IPS-11a (cell line): Measurements from ENCODE around the gene GAGE12H.
"Not testable (repeated sequence)": the region's sequence is repeated elsewhere in the genome, so short reads cannot be mapped to it uniquely, and the experiment has no call there.

Source experiments
- H3K4me3 ChIP-seq: one replicate; pipeline ENCODE4 v1.5.1; 2013; ENCODE audit warnings: low read depth, low read length, control low read depth

The GAGE12H gene

GRCh38 chrX:49579649-49580048 is at the start of gene GAGE12H:
TSS of gene GAGE12H (plus strand) at chrX:49579949. CDS start at chrX:49581104, 1,155 bp downstream.
- H3K4me3 ChIP-seq: not testable (repeated sequence)

- not testable (repeated sequence) for H3K4me3 ChIP-seq
Observed at GRCh38 chrX:49531877-49532276, 47.9 kb upstream of the GAGE12H start, which contains the start of gene GAGE12C. TSS of gene GAGE12C (plus strand) at chrX:49532177. CDS start at chrX:49533332, 1,155 bp downstream.

GRCh38 chrX:49541433-49541832 is 38.3 kb upstream of the GAGE12H start, which contains the start of gene GAGE12D:
TSS of gene GAGE12D (plus strand) at chrX:49541733. CDS start at chrX:49542888, 1,155 bp downstream.
- not testable (repeated sequence) for H3K4me3 ChIP-seq

- not testable (repeated sequence) for H3K4me3 ChIP-seq
Observed at GRCh38 chrX:49550989-49551388, 28.8 kb upstream of the GAGE12H start, which contains the start of gene GAGE12E. TSS of gene GAGE12E (plus strand) at chrX:49551289. CDS start at chrX:49552444, 1,155 bp downstream.

GRCh38 chrX:49560542-49560941 is 19.2 kb upstream of the GAGE12H start, which contains the start of gene GAGE12F:
TSS of gene GAGE12F (plus strand) at chrX:49560842. CDS start at chrX:49561997, 1,155 bp downstream.
- H3K4me3 ChIP-seq: not testable (repeated sequence)

GRCh38 chrX:49568728-49569127 is 11.0 kb upstream of the GAGE12H start:
- H3K4me3 ChIP-seq: not testable (repeated sequence)

- H3K4me3 ChIP-seq: not testable (repeated sequence)
Observed at GRCh38 chrX:49569152-49569551, 10.6 kb upstream of the GAGE12H start.

- H3K4me3 ChIP-seq: not testable (repeated sequence)
Observed at GRCh38 chrX:49570100-49570499, 9.6 kb upstream of the GAGE12H start, which contains the start of gene GAGE12G. TSS of gene GAGE12G (plus strand) at chrX:49570400. CDS start at chrX:49571555, 1,155 bp downstream.

GRCh38 chrX:49589196-49589595 is 9.4 kb downstream of the GAGE12H start, which contains the start of gene GAGE2A:
TSS of gene GAGE2A (plus strand) at chrX:49589496. CDS start at chrX:49590651, 1,155 bp downstream.
- H3K4me3 ChIP-seq: not testable (repeated sequence)

GRCh38 chrX:49589769-49590478 is 10.2 kb downstream of the GAGE12H start:
- H3K4me3 ChIP-seq: not testable (repeated sequence)

GRCh38 chrX:49590488-49590887 is 10.7 kb downstream of the GAGE12H start:
- H3K4me3 ChIP-seq: not testable (repeated sequence)

- not testable (repeated sequence) for H3K4me3 ChIP-seq
Observed at GRCh38 chrX:49598720-49599119, 19.0 kb downstream of the GAGE12H start, which contains the start of gene GAGE1. TSS of gene GAGE1 (plus strand) at chrX:49599020. CDS start at chrX:49600175, 1,155 bp downstream.

GRCh38 chrX:49610718-49611310 is 31.1 kb downstream of the GAGE12H start:
- H3K4me3 ChIP-seq: no peak overlapping the region

- H3K4me3 ChIP-seq: no peak overlapping the region
Observed at GRCh38 chrX:49618574-49618973, 38.8 kb downstream of the GAGE12H start.

- no peak overlapping the region for H3K4me3 ChIP-seq
Observed at GRCh38 chrX:49627086-49627777, 47.5 kb downstream of the GAGE12H start.
